ENCODE results near the gene KCNK3. TPM values are rescaled to one million over a fixed set of nuclear protein-coding genes. Genes with fewer than 3 reads are reported as not detected.
A peak's percentile ranks its signal among the peaks of the same experiment; 100 is the strongest.

Gene KCNK3
- total and polyA plus RNA-seq, 9 donors = 0.76 to 78.2 (median 2.1) TPM

- no peak for TF ChIP-seq EP300 (IDR thresholded peaks at IDR 0.05)
- TF ChIP-seq POLR2A (IDR thresholded peaks at IDR 0.05) = no peak
- TF ChIP-seq CTCF (IDR thresholded peaks at IDR 0.05) = no peak
- H3K4me1 ChIP-seq (ENCODE audit: insufficient read depth) = peaks cover 9% of the 10 kb centered on the region
- H3K27me3 ChIP-seq = no peaks in the 10 kb centered on the region
- H3K4me3 ChIP-seq = no peak overlapping the region
- DNase-seq = no peak
- no peaks in the 10 kb centered on the region for H3K9me3 ChIP-seq
- no peaks in the 10 kb centered on the region for H3K36me3 ChIP-seq
- 88 to 90% (median 88%) methylated on average over 3 of the region's 3 CpGs for WGBS, 3 donors
- intact Hi-C loops (cut with DNase I) = no loop called here
- H3K27ac ChIP-seq = no peak overlapping the region
Measured at GRCh38 chr2:26647981-26648380, 44.5 kb upstream of the KCNK3 start.

- 85 to 89% (median 89%) methylated on average over 6 of the region's 6 CpGs for WGBS, 3 donors
- no peak for DNase-seq
- intact Hi-C loops (cut with DNase I) = no loop called here
- H3K27ac ChIP-seq = no peak overlapping the region
- H3K27me3 ChIP-seq = no peaks in the 10 kb centered on the region
- no peak for TF ChIP-seq POLR2A (IDR thresholded peaks at IDR 0.05)
- H3K4me3 ChIP-seq = no peak overlapping the region
- H3K36me3 ChIP-seq = no peaks in the 10 kb centered on the region
- H3K9me3 ChIP-seq = no peaks in the 10 kb centered on the region
- H3K4me1 ChIP-seq (ENCODE audit: insufficient read depth) = peaks cover 9% of the 10 kb centered on the region
Measured at GRCh38 chr2:26648516-26648915, 44.0 kb upstream of the KCNK3 start.

- WGBS, 3 donors = 55 to 67% (median 65%) methylated on average over 7 of the region's 7 CpGs
- H3K27ac ChIP-seq = no peak overlapping the region
- H3K4me3 ChIP-seq = no peak overlapping the region
- peak in 1 of 5 donors; percentile 5 for DNase-seq
- no peaks in the 10 kb centered on the region for H3K27me3 ChIP-seq
- H3K36me3 ChIP-seq = no peaks in the 10 kb centered on the region
- H3K9me3 ChIP-seq = no peaks in the 10 kb centered on the region
- TF ChIP-seq POLR2A (IDR thresholded peaks at IDR 0.05) (no peak), EP300 (IDR thresholded peaks at IDR 0.05) (no peak), CTCF (IDR thresholded peaks at IDR 0.05) (no peak)
- intact Hi-C loops (cut with DNase I) = no loop called here
- H3K4me1 ChIP-seq (ENCODE audit: insufficient read depth) = peaks cover 9% of the 10 kb centered on the region
Measured at GRCh38 chr2:26649322-26649721, 43.2 kb upstream of the KCNK3 start.

GRCh38 chr2:26649992-26650712, 42.4 kb upstream of the KCNK3 start:
- peaks cover 9% of the 10 kb centered on the region for H3K4me1 ChIP-seq (ENCODE audit: insufficient read depth)
- no peak overlapping the region for H3K4me3 ChIP-seq
- no peaks in the 10 kb centered on the region for H3K9me3 ChIP-seq
- peak in 1 of 5 donors; percentile 15 for DNase-seq
- no peaks in the 10 kb centered on the region for H3K36me3 ChIP-seq
- no peaks in the 10 kb centered on the region for H3K27me3 ChIP-seq
- H3K27ac ChIP-seq = no peak overlapping the region
- 73 to 77% (median 77%) methylated on average over 12 of the region's 12 CpGs for WGBS, 3 donors
- intact Hi-C loops (cut with DNase I) = no loop called here
- no peak for TF ChIP-seq POLR2A (IDR thresholded peaks at IDR 0.05)
- no peak for TF ChIP-seq EP300 (IDR thresholded peaks at IDR 0.05)
- no peak for TF ChIP-seq CTCF (IDR thresholded peaks at IDR 0.05)

- H3K4me3 ChIP-seq = no peak overlapping the region
- no peaks in the 10 kb centered on the region for H3K36me3 ChIP-seq
- H3K9me3 ChIP-seq = no peaks in the 10 kb centered on the region
- 59 to 70% (median 64%) methylated on average over 12 of the region's 12 CpGs for WGBS, 3 donors
- peaks cover 9% of the 10 kb centered on the region for H3K4me1 ChIP-seq (ENCODE audit: insufficient read depth)
- TF ChIP-seq POLR2A (IDR thresholded peaks at IDR 0.05) = no peak
- TF ChIP-seq EP300 (IDR thresholded peaks at IDR 0.05) = no peak
- no peak for TF ChIP-seq CTCF (IDR thresholded peaks at IDR 0.05)
- no peaks in the 10 kb centered on the region for H3K27me3 ChIP-seq
- intact Hi-C loops (cut with DNase I) = no loop called here
- no peak for DNase-seq
- no peak overlapping the region for H3K27ac ChIP-seq
Measured at GRCh38 chr2:26650713-26651469, 41.6 kb upstream of the KCNK3 start.

Data from ovary (tissue), 9 donors.